OCI-LY1 (cell line): ENCODE measurements around the gene AMIGO2.
"Not testable (repeated sequence)": the region's sequence is repeated elsewhere in the genome, so short reads cannot be mapped to it uniquely, and the experiment has no call there.

ENCODE experiments used
- EZH2 ChIP-seq: fragments of 200-600 bp; sonication (generic), shearing (Covaris generic); IDR thresholded peaks from 2 replicates; pipeline ENCODE4 v1.8.0; 2017; ENCODE audit warnings: borderline replicate concordance, mixed run types, mild to moderate bottlenecking, antibody characterized with exemption, low read length, moderate library complexity, mixed read lengths
- TF ChIP-seq, protein P1 (sequence below): fragments of 200-600 bp; sonication (generic), shearing (Covaris generic); IDR thresholded peaks from 2 replicates; pipeline ENCODE4 v1.5.1; 2017; ENCODE audit warnings: mild to moderate bottlenecking, antibody characterized with exemption, low read length, moderate library complexity, mixed read lengths

DNA sequence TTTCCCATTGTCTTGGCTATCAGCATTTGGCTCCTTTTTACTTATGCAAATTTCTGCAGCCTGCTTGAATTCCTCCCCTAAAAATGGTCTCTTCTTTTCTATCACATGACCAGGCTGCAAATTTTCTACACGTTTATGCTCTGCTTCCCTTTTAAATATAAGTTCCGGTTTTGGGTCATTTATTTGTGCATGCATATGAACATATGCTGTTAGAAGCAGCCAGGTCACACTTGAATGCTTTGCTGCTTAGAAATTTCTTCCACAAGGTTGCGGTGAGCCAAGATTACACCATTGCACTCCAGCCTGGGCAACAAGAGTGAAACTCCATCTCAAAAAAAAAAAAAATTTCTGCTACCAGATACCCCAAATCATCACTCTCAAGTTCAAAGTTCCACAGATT, 28.5 kb downstream of the AMIGO2 start:
- not testable (repeated sequence) for TF ChIP-seq EZH2
- TF ChIP-seq, protein P1, sequence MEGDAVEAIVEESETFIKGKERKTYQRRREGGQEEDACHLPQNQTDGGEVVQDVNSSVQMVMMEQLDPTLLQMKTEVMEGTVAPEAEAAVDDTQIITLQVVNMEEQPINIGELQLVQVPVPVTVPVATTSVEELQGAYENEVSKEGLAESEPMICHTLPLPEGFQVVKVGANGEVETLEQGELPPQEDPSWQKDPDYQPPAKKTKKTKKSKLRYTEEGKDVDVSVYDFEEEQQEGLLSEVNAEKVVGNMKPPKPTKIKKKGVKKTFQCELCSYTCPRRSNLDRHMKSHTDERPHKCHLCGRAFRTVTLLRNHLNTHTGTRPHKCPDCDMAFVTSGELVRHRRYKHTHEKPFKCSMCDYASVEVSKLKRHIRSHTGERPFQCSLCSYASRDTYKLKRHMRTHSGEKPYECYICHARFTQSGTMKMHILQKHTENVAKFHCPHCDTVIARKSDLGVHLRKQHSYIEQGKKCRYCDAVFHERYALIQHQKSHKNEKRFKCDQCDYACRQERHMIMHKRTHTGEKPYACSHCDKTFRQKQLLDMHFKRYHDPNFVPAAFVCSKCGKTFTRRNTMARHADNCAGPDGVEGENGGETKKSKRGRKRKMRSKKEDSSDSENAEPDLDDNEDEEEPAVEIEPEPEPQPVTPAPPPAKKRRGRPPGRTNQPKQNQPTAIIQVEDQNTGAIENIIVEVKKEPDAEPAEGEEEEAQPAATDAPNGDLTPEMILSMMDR, result not testable (repeated sequence)
